Natural killer cell (primary cell): ENCODE data around the gene ZNF439. TPM values are rescaled to one million over a fixed set of nuclear protein-coding genes. Genes with fewer than 3 reads are reported as not detected.

ENCODE experiments used
- ATAC-seq, 3 donors: fragments of 150-1000 bp in 2 of 3; fragments of 200-7000 bp in 1 of 3; cut with Tn5 transposase; 1 replicate in 1 of 3; 2 replicates in 2 of 3; pipeline ENCODE4 v1.10.0; 2021; ENCODE audit warnings: mild to moderate bottlenecking in 2 of 3, moderate library complexity in 2 of 3
- DNase-seq, 2 donors: peaks; one replicate each; pipeline versions ENCODE4 v3.0.0 to v3.0.0-alpha.2; 2013 to 2021; ENCODE audit warnings: mixed read lengths in 1 of 2
- H3K27ac ChIP-seq: one replicate; pipeline ENCODE4 v1.5.1; 2013; ENCODE audit warnings: mild to moderate bottlenecking, low read length
- H3K27me3 ChIP-seq: one replicate; pipeline ENCODE4 v1.6.1; 2013; ENCODE audit warnings: low read length; ENCODE audit not compliant: control insufficient read depth, insufficient read depth
- H3K36me3 ChIP-seq: one replicate; pipeline ENCODE4 v1.6.1; 2013; ENCODE audit warnings: low read length; ENCODE audit not compliant: control insufficient read depth, insufficient read depth
- H3K4me1 ChIP-seq: one replicate; pipeline ENCODE4 v1.6.1; 2013; ENCODE audit warnings: low read length; ENCODE audit not compliant: control insufficient read depth, insufficient read depth
- H3K4me3 ChIP-seq: one replicate; pipeline ENCODE4 v1.5.1; 2013; ENCODE audit warnings: low read length
- H3K9me3 ChIP-seq: one replicate; pipeline ENCODE4 v1.6.1; 2013; ENCODE audit warnings: low read length; ENCODE audit not compliant: control insufficient read depth, insufficient read depth
- H3K27ac Mint-ChIP-seq, 2 donors: one replicate each; pipeline ENCODE4 v1.8.0; 2022; ENCODE audit warnings: mild to moderate bottlenecking in 2 of 2, mixed read lengths in 2 of 2, moderate library complexity in 1 of 2
- H3K27me3 Mint-ChIP-seq, 2 donors: one replicate each; pipeline ENCODE4 v1.8.0; 2022; ENCODE audit warnings: low read depth in 2 of 2, mixed read lengths in 2 of 2
- H3K36me3 Mint-ChIP-seq: one replicate; pipeline ENCODE4 v1.8.0; 2022; ENCODE audit warnings: mixed read lengths
- H3K4me1 Mint-ChIP-seq, 2 donors: one replicate each; pipeline ENCODE4 v1.8.0; 2022; ENCODE audit warnings: mixed read lengths in 2 of 2
- H3K4me3 Mint-ChIP-seq: one replicate; pipeline ENCODE4 v1.8.0; 2022; ENCODE audit warnings: mild to moderate bottlenecking, moderate library complexity, mixed read lengths
- H3K9me3 Mint-ChIP-seq, 2 donors: one replicate each; pipeline ENCODE4 v1.8.0; 2022; ENCODE audit warnings: mixed read lengths in 2 of 2
- WGBS: methylation state at CpG from one replicate; pipeline ENCODE4 v1.1.7; 2013; ENCODE audit warnings: missing lambda C conversion rate; ENCODE audit not compliant: insufficient coverage; 5-methylcytosine and 5-hydroxymethylcytosine counted together
- intact Hi-C: fragments of 100-400 bp; cut with micrococcal nuclease; formaldehyde crosslinking; loops from one replicate; pipeline ENCODE4 v1.14.2; 2022
- total RNA-seq, 4 donors: library from RNA; stranded (reverse); fragments of 120-200 nt in 1 of 4; gene quantifications; one replicate each; pipeline versions ENCODE4 v1.2.3 to v1.2.4, GENCODE V29; 2013 to 2022
- TF ChIP-seq, protein P1 (sequence below): fragments of 200-600 bp; IDR thresholded peaks from one replicate; pipeline ENCODE4 v1.8.0; 2022; ENCODE audit warnings: antibody characterized with exemption

ZNF439 gene
- total RNA-seq, 3 donors from 2014 or later (not counting 1 experiment from before 2014, with no cell fraction given): 9.6 to 18.4 (median 15.4) TPM

DNA sequence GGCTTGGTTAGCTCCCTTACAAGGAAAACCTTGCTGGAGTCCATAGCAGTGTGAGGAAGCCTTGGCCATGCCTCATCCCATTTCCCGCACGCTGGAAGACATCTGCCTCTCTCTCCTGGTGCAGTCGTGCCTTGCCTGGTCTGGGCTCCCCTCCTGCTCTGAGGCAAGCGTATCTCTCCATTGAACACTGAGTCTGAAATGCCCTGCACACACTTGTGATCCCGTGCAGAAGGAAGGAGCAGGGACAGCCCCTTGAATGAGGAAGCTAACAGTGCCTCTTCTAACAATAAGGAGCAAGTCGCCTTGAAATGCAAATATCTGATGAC, 34.9 kb upstream of the ZNF439 start:
- no peaks in the 10 kb centered on the region for H3K27me3 Mint-ChIP-seq
- intact Hi-C loops: loop anchor here (1.0 to 5.0 kb wide), 2 partner anchors 15 to 34 kb away; partner anchors contain the start of genes ZNF439 and ZNF491
- H3K9me3 Mint-ChIP-seq: no peaks in the 10 kb centered on the region
- WGBS: 6% methylated on average over 6 of the region's 6 CpGs
- Histone ChIP-seq H3K27ac (no peak overlapping the region), H3K36me3 (no peaks in the 10 kb centered on the region), H3K27me3 (no peaks in the 10 kb centered on the region), H3K4me1 (peaks cover 17% of the 10 kb centered on the region), H3K4me3 (peak overlapping the region; percentile 83), H3K9me3 (no peaks in the 10 kb centered on the region)
- TF ChIP-seq, protein P1, sequence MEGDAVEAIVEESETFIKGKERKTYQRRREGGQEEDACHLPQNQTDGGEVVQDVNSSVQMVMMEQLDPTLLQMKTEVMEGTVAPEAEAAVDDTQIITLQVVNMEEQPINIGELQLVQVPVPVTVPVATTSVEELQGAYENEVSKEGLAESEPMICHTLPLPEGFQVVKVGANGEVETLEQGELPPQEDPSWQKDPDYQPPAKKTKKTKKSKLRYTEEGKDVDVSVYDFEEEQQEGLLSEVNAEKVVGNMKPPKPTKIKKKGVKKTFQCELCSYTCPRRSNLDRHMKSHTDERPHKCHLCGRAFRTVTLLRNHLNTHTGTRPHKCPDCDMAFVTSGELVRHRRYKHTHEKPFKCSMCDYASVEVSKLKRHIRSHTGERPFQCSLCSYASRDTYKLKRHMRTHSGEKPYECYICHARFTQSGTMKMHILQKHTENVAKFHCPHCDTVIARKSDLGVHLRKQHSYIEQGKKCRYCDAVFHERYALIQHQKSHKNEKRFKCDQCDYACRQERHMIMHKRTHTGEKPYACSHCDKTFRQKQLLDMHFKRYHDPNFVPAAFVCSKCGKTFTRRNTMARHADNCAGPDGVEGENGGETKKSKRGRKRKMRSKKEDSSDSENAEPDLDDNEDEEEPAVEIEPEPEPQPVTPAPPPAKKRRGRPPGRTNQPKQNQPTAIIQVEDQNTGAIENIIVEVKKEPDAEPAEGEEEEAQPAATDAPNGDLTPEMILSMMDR: no peak
- ATAC-seq: peak; percentile 11 to 28 (median 20)
- no peak for DNase-seq
- no peaks in the 10 kb centered on the region for H3K36me3 Mint-ChIP-seq
- peak overlapping the region; percentile 95 for H3K4me3 Mint-ChIP-seq
- H3K27ac Mint-ChIP-seq: peak overlapping the region; percentile 77 to 91
- peaks cover 25 to 32% of the 10 kb centered on the region in 2 donors for H3K4me1 Mint-ChIP-seq

DNA sequence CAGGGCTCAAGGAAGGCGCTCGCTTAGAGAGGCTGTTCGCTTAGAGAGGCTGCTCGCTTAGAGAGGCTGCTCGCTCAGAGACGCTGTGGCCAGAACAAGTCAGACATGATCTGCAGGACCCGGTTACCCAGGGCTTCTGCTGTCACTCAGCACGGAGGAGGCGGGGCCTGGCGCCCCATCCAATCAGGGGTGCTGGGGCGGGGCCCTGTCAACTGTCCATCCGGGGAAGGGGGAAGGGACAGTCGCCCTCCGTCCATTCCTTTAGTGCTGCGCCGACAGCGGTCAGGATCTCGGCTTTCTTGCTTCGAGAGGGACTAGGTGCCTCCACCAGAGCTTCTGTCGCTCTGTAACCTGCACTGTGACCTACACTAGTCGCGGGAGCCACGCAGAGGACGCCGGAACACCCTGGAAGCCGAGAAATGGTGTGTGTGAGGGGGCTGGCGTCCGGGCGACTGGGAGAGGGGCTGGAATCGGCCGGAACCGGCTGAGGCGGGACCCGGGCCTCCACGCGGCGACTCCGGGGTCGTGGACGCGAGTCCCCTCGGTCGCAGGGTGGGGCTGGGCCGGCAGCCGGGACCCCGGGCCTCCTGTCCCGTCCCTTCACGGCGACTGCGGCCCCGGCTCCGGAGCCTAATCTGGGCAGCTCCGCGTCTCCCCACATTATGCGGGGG, 34.4 kb upstream of the ZNF439 start, which contains the start of gene ZNF440:
TSS of gene ZNF440 (plus strand) at position 245 of the 671 bp plus-strand sequence. CDS start at position 420, 175 bp downstream.
- Histone ChIP-seq H3K36me3 (no peaks in the 10 kb centered on the region), H3K9me3 (no peaks in the 10 kb centered on the region), H3K27ac (peak within 1 kb of the TSS; percentile 55), H3K27me3 (no peaks in the 10 kb centered on the region), H3K4me1 (peaks cover 17% of the 10 kb centered on the region), H3K4me3 (peak within 1 kb of the TSS; percentile 83)
- Mint-ChIP-seq H3K27me3 (no peaks in the 10 kb centered on the region), H3K9me3 (no peaks in the 10 kb centered on the region), H3K36me3 (no peaks in the 10 kb centered on the region), H3K4me3 (peak within 1 kb of the TSS; percentile 95), H3K4me1 (peaks cover 25 to 32% of the 10 kb centered on the region in 2 donors), H3K27ac (peak within 1 kb of the TSS; percentile 77 to 91)
- intact Hi-C loops: loop anchor here (1.0 to 5.0 kb wide), 2 partner anchors 16 to 33 kb away; partner anchors contain the start of genes ZNF439 and ZNF491
- under 1% methylated on average over 55 of the region's 55 CpGs for WGBS
- peak; percentile 84 to 92 for DNase-seq
- TF ChIP-seq, protein P1: no peak
- ATAC-seq: peak; percentile 99 to 100 (median 99)

DNA sequence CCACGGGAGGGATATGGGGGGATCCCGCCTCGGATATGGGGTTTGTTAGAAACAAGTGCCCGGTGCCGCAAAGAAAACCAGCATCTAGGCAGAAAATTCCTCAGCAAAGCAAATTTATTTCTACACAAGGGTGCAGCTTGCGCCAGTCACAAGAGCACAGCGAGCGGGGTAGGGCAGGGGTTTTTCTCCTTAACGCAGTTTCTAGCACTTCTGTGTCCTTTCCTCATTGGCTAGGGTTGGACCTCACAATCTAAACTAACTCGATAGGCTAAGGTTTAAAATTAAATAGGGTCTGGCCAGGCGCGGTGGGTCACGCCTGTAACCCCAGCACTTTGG, 33.9 kb upstream of the ZNF439 start:
- TF ChIP-seq, protein P1: no peak
- Histone ChIP-seq H3K27me3 (no peaks in the 10 kb centered on the region), H3K9me3 (no peaks in the 10 kb centered on the region), H3K27ac (peak overlapping the region; percentile 55), H3K36me3 (no peaks in the 10 kb centered on the region), H3K4me3 (peak overlapping the region; percentile 83), H3K4me1 (peaks cover 17% of the 10 kb centered on the region)
- peak in 1 of 3 donors; percentile 5 for ATAC-seq
- intact Hi-C loops: loop anchor here (1.0 to 5.0 kb wide), 2 partner anchors 16 to 33 kb away; partner anchors contain the start of genes ZNF439 and ZNF491
- DNase-seq: no peak
- H3K27ac Mint-ChIP-seq: peak overlapping the region; percentile 77 to 91
- no peaks in the 10 kb centered on the region for H3K36me3 Mint-ChIP-seq
- H3K4me3 Mint-ChIP-seq: peak overlapping the region; percentile 95
- H3K9me3 Mint-ChIP-seq: no peaks in the 10 kb centered on the region
- WGBS: 13% methylated on average over 13 of the region's 13 CpGs
- peaks cover 25 to 32% of the 10 kb centered on the region in 2 donors for H3K4me1 Mint-ChIP-seq
- H3K27me3 Mint-ChIP-seq: no peaks in the 10 kb centered on the region
